ENCODE data around the gene MYOD1.

The MYOD1 gene

DNA sequence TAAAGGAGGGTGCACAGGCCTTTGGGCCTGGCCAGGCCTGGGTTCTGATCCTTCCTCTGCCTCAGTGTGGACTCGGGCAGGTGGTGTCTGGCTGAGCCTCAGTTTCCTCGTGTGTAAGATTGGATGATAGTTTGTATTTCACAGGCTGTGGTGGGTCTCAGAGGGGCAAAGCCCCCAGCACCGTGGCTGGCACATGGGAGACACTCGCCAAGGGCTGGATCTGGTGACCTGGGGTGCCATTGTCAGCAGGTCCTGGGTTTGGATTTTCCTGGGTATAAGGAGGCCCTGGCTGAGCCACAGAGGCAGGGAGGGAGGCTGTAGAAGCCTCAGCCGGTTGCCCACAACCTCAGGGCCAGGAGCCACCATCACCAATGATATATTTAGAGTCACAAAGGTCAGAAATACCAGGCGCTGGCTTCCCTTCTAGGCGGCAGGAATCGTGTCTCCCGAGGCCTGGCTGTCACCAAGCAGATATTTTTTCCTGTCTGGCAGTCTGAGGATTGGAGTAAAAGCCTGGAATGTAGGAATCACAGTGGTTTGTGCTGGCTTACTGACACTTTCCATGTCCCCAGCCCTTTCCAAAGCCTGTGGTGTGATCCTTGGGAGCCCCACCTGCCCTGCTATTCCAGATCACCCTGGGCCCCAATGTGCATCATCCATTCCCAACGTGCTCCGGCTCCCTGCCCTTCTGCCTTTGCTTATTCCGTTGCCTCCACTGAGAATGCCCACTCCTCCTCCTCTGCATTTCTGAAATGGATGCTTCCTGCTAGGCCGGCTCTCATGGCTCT is 30.8 kb downstream of the MYOD1 start:
- DNase-seq (ENCODE audit: low read depth in 2 of 2): no peak

DNA sequence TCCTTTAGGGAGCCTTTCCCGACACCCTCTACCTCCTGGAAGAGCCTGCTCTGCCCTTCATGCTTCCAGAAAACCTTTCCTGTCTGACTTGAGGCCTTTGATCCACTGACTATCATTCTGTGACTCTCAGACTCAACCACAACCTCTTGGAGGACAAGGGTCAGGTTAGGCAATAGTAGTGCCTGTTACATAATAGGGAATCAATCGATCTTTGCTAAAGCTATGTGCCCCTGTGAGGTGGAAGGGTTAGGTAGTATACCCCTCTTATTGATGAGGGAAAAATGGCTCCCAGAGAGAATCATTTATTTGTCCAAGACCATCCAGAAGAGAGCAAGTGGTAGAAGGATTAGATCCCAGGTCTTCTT is 31.4 kb downstream of the MYOD1 start:
- DNase-seq (ENCODE audit: low read depth in 2 of 2): no peak

DNA sequence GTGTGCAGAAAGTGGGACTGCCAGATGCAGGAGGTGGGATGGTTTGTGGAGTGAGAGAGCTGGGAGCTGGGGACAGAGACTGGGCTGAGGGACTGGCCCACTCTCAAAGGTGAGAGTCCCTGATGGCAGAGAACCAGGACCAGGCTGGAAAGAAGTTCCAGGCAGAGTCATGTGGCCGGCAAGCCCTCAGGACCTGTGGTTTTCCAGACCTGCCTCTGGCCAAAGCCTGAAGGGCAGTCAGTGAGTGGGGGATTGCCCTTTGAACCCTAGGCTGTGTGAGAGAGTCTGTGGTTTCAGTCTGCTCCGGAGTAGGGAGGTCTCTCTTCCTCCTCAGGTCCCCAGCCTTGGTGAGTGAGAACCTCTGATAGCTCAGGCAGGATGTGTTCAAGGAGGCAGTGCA is 32.2 kb downstream of the MYOD1 start:
- DNase-seq (ENCODE audit: low read depth in 2 of 2): no peak

DNA sequence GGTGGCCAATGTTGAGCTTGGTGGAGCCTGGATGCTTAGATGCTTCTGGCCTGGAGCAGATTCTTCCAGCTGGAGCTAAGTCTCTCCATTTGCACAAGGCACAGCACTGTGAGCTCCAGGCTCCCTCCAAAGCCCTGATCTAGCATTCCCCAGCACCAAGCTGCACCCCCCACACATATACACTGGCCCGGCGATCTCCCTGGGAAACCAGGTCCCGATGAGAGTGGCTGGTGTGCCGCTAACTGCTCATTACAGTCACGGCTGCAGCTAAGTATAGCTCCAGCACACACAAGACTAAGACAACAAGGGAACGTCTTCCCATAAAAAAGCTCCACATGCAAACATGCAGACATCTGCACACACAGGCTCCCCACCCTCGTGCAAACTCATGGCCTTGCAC is 32.8 kb downstream of the MYOD1 start:
- DNase-seq (ENCODE audit: low read depth in 2 of 2): no peak

DNA sequence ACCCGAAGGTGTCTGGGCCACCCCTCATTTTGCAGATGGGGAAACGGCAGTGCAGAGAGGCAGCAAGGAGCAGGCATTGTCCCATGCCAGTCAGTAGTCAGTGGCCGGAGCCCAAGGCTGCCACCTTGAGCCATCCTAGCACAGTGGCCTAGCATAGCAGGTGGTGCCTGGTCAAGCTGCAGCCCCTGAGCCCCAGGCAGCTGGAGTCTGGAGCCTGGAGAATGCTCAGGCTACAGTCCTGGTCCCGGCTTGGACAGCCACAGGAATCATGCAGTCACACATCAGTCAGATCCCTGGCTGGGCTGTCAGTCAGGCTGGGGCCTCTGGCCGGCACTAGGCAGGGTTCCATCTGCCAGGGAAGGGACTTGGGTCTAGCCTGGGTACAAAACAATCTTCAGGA is 33.8 kb downstream of the MYOD1 start:
- no peak for DNase-seq (ENCODE audit: low read depth in 2 of 2)

DNA sequence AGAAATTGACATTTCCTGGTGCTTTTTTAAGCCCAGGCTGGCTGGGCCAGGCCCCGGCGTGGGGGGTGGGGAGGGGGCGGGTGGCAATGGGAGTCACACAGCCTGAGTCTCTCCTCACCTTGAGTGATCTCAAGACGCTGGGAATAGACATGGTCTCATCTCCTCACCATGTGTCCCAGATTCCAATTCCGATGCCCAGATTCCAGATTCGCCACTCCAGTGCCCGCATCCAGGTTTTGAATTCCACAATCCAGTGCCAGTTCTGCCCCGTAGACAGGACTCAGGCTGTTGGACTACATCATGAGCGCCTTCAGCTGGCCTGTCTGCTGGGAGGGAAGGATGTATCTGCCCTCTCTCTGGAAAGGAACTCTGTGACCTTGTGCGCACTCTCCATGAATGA is 34.3 kb downstream of the MYOD1 start:
- no peak for DNase-seq (ENCODE audit: low read depth in 2 of 2)

GRCh38 chr11:17755891-17756290 is 36.5 kb downstream of the MYOD1 start:
- DNase-seq (ENCODE audit: low read depth in 2 of 2): no peak

GRCh38 chr11:17760102-17761029 is 41.0 kb downstream of the MYOD1 start:
- DNase-seq (ENCODE audit: low read depth in 2 of 2): no peak

DNA sequence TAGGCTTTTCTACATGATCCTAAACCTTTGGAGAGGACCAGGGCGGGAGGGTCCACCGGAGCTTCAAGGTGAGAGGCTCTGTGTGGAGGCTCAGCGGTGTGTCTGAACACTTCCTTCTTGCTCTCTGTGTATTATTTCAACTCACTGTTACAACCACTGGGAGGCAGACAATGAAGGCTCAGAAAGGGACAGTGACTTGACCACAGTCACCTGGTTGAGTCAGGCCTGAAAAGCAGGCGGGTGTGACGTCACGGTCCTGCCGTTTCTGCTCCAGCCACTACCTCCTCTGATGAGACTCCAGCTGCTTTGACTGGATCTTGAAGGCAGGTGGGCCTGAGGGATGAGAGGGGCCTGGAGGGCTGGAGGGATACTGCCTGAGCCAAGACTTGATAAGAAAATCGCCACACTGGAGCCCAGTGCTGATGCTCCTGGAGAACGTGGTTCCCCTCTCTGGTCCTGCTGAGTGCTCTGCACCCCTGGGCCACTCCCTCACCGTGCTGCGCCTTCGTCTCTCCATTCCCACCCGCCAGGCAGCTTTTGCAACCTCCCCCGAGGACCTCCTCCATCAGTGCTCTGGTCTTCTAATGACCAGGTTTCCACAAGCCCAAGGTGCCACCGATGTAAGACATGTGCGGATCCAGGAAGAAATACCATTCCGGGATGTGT is 43.1 kb downstream of the MYOD1 start:
- DNase-seq (ENCODE audit: low read depth in 2 of 2): no peak

DNA sequence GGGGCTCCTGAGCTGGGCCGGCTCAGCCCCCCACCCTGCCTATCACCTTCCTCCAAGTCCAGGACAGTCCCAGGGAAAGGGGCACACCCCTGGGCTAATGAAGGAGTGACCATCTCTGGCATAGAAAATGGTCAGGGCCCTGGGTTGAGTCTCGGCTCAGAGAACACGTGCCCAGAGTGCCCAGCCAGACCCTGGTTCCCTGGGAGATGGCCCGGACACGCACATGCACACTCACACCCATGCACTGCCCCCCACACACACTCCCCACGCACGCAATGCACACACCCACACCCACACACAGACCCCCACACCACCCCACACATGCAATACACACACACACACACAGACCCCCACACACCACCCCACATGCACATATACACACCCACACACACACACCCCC is 43.9 kb downstream of the MYOD1 start:
- no peak for DNase-seq (ENCODE audit: low read depth in 2 of 2)

DNA sequence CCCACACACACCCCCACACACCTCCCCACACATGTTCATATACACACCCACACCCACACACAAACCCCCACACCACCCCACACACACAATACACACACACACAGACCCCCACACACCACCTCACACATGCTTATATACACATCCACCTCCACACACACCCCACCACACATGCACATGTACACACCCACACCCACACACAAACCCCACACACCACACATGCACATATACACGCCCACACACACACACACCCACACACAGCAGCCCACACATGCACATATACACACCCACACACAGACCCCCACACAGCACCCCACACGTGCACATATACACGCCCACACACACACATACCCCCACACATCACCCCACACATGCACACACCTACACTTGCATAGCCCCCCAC is 44.3 kb downstream of the MYOD1 start:
- DNase-seq (ENCODE audit: low read depth in 2 of 2): no peak

- no peak for DNase-seq (ENCODE audit: low read depth in 2 of 2)
Measured at GRCh38 chr11:17764446-17765218, 45.3 kb downstream of the MYOD1 start.

DNA sequence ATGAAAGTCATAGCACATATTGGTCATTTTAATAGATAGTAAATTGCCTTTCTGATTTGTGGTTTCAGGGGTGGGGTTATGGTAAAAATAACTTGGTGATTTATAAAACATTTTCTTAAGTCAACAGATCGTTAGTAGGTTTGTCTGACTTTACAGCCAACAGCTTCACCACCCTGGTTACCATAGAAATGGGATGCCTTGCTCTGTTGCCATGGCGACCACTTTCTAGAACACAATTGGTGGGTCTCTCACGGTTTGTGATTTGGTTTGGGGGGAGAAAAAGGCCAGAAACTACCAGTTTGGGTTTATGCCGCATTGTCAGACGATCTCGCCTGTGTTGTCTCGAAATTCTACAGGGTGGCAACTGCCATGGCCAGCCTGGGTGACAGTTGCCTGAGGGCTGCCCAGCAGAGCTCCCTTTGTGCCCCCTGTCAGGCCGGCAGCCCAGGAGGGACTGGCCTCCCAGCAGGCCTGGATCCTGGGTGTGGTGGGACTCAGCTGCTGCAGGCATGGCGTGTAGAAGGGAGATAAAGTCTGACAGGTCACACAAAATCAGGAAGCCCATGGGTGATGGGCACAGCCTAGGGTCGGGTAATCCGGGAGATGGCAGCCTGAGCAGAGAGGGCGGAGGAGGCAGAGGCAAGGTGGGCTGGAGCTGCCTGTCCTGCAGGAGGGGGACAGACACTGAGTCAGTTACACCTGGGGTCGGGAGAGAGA is 46.1 kb downstream of the MYOD1 start:
- no peak for DNase-seq (ENCODE audit: low read depth in 2 of 2)

- no peak for DNase-seq (ENCODE audit: low read depth in 2 of 2)
Measured at GRCh38 chr11:17766073-17766359, 46.6 kb downstream of the MYOD1 start.

DNA sequence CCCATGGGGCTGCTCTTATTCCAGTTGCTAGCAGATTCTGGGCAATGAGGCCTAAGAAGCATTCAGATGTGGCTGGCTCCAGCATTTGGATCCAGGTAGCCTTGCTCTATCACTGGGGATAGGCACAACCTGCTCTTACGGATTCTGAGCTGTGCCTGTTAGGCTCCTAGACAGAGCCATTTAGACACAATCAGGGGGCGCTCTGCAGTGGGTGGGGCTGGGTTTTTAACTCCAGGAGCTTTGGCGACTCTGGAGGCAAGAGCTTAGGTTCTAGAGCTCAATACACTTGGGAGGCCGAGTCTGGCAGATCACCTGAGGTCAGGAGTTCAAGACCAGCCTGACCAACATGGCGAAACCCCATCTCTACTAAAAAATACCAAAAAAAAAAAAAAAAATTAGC is 47.2 kb downstream of the MYOD1 start:
- no peak for DNase-seq (ENCODE audit: low read depth in 2 of 2)

DNA sequence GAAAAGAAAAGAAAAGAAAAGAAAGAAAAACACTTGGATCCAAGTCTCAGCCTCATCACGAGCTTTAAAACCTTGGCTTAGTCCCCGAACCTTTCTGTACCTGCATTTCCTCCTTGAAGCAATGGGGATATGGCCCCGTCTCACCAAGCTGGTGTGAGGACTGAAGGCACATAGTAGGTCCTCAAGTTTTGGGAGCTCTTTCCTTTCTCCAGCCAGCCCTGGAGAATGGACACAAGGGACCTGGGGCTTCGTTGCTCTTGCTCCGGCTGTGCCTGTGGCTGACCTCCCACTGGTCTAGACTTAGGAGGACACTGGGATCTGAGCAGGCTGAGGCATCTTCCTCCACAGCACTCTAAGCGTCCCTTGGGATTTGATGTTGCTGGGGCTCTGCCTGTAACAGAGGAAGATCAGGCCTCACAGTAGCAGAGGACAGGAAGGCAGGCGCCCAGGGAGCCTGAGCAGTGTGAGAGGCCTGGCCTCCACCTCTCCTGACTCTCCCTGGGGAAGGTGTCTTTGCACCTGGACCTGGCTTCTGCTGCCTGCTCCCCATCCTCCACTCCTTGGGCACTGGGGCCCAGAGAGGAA is 48.0 kb downstream of the MYOD1 start:
- DNase-seq (ENCODE audit: low read depth in 2 of 2): no peak

DNA sequence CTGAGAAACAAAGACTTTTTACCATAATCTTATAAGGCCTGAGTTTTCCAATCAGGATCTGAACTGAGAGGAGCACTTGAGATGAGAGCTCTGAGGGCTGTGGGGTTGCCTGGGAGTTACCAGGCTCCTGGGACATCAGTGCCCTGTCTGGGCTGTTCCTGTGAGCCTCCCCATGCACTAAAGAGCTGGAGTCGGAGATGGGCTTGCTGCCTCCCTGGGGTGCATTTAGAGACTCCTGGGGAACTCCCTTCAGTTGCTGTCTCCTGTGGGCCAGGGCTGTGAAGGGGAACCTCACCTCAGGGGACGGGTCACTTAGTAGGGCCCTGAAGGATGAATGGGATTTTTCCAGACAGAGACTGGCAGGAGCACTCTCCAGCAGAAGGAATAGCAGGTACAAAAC is 48.5 kb downstream of the MYOD1 start:
- DNase-seq (ENCODE audit: low read depth in 2 of 2): no peak

DNA sequence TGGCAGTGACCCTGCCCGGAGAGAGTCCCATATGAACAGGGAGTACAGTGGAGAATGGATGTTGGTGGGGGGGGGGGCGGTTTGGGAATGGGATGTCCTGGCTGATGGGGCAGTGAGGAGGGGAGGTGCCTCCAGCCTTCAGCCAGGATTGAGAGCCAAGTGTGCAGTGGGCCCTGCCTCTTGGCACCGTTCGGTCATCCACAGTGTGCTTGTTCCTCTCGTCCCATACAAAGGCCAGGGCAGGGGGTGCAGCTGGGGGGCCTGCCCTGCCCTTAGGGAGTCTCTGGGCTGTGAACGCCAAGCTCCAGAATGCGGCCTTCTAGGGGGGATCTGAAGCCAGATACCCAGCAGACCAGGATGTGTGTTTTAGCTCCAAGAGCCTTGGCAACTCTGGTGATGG is 49.2 kb downstream of the MYOD1 start:
- no peak for DNase-seq (ENCODE audit: low read depth in 2 of 2)

- no peak for DNase-seq (ENCODE audit: low read depth in 2 of 2)
Measured at GRCh38 chr11:17769218-17769617, 49.8 kb downstream of the MYOD1 start.

DNA sequence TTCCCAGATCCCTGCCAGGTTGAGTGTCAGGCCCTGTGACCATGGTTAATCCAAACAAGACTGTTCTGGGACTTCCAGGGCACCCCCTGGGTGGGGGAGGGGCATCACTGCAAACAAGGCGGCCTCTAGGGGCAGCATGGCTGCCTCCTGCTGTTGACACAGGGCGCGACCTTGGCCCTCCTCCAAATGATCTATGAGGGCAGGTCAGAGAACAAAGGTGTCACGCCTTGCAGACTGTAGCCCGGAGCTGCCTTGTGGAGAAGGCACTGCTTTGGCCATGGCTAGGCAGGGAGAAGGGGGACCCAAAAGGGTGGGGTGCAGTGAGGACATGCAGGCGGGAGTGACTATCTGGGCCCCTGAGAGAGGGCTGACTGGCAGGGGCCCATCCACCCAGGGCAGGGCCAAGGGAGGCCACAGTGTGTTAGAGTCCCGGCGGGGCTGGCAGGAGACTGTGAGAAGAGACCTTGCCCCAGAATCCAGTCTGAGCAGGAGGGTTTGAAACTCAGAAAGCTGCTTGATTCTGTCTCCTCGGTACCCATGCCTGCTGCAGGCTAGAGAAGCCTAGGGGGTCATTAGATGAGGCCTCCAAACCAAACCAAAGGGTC is 50.8 kb downstream of the MYOD1 start:
- DNase-seq (ENCODE audit: low read depth in 2 of 2): no peak

DNA sequence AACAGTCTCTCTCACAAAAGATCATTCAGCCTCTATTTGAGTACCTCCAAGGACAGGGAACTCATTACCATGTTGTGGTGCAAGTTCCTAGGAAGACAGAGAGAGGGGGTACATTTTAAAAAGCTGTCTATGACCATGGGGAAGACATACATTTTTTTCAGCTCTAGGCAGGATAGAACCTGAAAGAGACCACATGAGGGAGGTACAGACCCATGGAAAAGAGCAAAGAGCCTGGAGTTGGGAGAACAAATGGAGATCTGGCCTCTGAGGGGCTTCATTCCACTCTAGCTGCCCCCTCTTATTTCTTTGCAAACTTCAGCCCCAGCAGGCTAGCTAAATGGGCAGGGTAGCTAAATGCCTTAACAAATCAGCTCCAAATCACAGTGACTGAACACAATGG is 51.5 kb downstream of the MYOD1 start:
- DNase-seq (ENCODE audit: low read depth in 2 of 2): no peak
